MM.1S (cell line): ENCODE results near the gene LRRC31.

Experiments used
- CTCF ChIP-seq: fragments of 300-600 bp; sonication (generic); IDR thresholded peaks from 2 replicates; pipeline ENCODE4 v1.5.1; 2016; ENCODE audit warnings: antibody characterized with exemption, low read length, mixed read lengths
- EZH2 ChIP-seq: fragments of 300-600 bp; sonication (generic); optimal IDR thresholded peaks from 2 replicates; pipeline ENCODE3; 2017; ENCODE audit warnings: low read depth, mild to moderate bottlenecking, antibody characterized with exemption, low read length, mixed read lengths
- EZH2phosphoT487 ChIP-seq: fragments of 300-600 bp; sonication (generic); IDR thresholded peaks from 2 replicates; pipeline ENCODE4 v1.6.1; 2018; ENCODE audit warnings: antibody characterized with exemption, low read length

GRCh38 chr3:169850618-169851017, 19.1 kb downstream of the LRRC31 start:
- TF ChIP-seq CTCF (no peak), EZH2 (no peak), EZH2phosphoT487 (no peak)
